Mesenteric fat pad (tissue), 1 donor: Measurements from ENCODE around the gene MAS1L. TPM values are rescaled to one million over a fixed set of nuclear protein-coding genes. Genes with fewer than 3 reads are reported as not detected.

ENCODE experiments used
- DNase-seq: peaks from one replicate; pipeline ENCODE4 v3.0.0-alpha.2; 2020; ENCODE audit warnings: low spot score
- total RNA-seq: library from RNA; stranded (reverse); fragmentation: NEBNext Ultra II Directional; extraction: Animal tissue kit (Norgen Biotek cat#: 25700); gene quantifications from one replicate; pipeline ENCODE4 v1.2.1, GENCODE V29; 2021
- donor health status: DM: yes; HTN: yes; CAD: no.

The MAS1L gene
- total RNA-seq, 1 donor from 2014 or later = not detected

DNA sequence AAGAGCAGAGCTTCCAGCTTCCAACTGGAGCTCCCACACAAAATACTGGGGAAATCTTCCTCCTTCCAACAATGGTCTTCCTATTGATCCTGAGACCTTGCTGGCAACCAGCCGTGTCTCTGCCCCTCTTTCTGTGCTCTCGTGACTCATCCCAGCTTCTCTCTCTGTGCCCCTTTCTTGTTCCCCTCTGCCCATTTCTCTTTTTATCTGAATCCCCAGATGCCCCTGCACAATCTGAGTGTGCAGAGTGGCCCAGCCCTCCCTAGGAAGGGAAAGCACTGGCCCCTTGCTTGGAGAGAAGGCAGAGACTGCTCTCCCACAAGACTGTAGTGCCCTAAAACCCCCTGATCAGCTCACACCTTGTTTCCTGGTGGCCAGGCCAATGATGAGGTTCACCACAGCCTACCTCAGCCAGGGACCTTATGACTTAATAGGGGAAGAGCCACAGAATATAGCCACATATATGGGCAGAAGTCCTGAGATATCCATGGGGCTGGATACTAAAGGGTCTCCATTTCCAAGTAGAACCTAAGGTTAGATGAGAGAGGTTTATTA, 23.1 kb upstream of the MAS1L start:
- peak; percentile 37 for DNase-seq

- peak; percentile 26 for DNase-seq
These were observed 22.4 kb upstream of the MAS1L start for GRCh38 chr6:29510202-29510601.

DNA sequence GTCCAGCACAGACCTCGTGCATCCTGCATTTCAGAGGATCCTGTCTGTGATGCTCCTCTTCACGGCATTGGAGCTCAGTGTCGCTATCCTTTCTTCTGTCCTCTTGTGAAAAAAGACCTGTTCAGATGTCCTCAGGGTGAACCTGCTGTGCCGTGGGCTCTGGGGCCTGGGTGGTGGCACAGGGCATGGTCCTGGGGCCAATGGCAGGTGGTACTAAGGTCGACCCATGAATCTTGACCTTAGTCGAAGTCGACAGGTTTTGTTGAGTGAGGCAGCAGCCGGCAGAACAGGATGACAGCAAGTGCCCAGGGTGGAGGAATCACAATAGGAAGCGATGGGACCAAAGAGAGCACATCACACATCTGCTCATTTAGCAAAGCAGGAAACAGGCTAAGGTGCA, 22.0 kb upstream of the MAS1L start:
- peak; percentile 33 for DNase-seq

GRCh38 chr6:29509239-29509638, 21.5 kb upstream of the MAS1L start:
- peak; percentile 22 for DNase-seq

DNA sequence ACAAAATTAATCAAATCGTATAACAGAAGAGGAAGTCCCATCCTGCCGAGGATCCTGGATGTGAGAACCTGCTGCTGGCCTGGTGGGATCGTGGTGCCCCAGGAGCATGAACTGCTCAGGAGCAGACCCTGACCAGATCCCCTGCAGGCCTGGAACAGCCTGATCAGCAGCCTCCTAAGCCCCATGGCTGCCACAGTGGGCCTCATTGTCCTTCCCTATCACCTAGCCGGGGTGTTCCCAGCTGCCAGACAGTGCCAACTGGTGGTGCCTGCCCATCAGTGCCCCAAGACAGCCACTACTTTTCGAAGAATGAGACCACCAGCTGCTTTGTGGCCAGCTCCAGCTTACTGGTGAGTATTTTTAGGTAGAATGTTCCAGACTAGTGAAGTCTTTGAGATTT, 19.6 kb upstream of the MAS1L start:
- DNase-seq = no peak

GRCh38 chr6:29506446-29507067, 18.8 kb upstream of the MAS1L start:
- no peak for DNase-seq

DNA sequence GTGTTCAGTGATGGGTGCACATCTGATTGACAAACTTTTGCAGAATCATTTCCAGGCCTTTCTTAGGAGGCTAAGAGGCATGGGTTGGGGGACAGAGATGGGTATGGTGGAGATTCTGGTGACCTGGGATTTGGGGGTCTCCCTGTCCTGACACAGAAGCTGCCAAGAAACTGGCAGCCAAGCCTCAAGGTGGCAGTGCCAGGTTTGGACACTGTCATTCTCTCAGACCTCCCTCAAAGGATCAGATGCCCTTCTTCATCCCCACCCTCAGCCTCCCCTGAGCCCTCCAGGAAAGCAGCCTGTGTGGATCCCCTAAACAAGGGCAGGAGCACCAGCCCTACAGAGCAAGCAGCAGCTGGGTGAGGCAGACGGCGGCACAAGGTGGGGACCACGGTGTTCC, 18.1 kb upstream of the MAS1L start:
- no peak for DNase-seq

GRCh38 chr6:29504961-29505360, 17.2 kb upstream of the MAS1L start:
- DNase-seq = no peak

DNA sequence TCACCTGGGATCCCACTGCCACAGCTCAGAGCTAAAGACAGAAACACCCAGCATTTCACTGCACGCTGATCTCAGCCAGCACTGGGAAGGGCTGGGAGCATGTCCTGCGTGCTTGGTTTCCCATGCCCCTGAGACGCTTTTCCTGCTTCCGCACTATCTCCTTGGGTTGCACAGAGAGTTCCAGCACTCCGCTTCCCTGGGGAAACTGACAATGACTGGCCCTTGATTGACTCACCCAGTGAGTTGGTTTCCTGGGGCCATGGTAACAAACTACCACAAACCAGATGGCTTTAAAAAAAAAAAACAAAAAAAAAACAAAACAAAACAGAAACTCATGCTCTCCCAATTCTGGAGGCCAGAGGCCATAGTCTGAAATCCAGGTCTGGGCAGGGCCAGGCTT, 14.8 kb upstream of the MAS1L start:
- DNase-seq = no peak

DNA sequence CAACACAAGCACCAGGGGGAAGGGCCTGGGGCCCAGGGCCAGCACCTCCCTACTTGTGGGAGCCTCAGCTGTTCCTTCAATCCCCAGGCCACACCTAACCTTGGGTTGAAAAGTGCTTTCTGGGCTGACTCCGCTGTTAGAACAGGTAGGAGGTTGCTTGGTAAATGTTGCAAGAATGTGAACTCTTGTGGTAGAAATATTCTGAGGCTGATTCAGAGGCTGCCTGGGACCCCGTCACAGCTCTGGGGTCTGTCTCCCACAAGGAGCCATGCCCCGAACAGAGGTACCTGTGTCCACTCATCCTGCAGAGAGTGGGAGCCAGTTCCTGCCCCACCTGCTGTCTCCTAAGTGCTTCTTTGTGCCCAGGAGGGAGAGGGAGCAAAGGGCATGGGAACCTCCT, 14.4 kb upstream of the MAS1L start:
- no peak for DNase-seq

- DNase-seq = no peak
These were observed 13.3 kb upstream of the MAS1L start for GRCh38 chr6:29501106-29501505.

GRCh38 chr6:29500594-29500993, 12.8 kb upstream of the MAS1L start:
- DNase-seq = no peak

- DNase-seq = peak; percentile 59
These were observed 11.9 kb upstream of the MAS1L start for GRCh38 chr6:29499704-29500103.

GRCh38 chr6:29496961-29497360, 9.2 kb upstream of the MAS1L start:
- DNase-seq = no peak

- DNase-seq = no peak
These were observed 7.8 kb upstream of the MAS1L start for GRCh38 chr6:29495571-29495970.

GRCh38 chr6:29494131-29494530, 6.4 kb upstream of the MAS1L start:
- DNase-seq = no peak

- no peak for DNase-seq
These were observed 5.5 kb upstream of the MAS1L start for GRCh38 chr6:29493261-29493660.

DNA sequence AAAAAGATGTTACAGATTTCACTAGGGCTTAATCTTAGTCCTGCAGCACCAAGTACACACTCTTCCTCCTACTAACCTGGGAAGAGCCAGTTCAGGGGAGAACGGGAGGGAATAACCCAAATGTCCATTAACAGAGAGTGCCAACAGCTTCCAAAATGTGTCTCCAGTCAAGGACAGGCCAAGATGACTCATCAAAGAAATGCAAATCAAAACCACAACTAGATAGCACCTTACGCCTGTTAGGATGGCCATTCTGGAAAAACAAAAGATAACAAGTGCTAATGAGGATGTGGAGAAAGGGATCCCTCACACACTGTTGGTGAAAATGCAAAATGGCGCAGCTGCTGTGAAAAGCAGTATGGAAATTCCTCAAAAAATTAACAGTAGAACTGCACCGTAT, 3.8 kb upstream of the MAS1L start:
- no peak for DNase-seq

DNA sequence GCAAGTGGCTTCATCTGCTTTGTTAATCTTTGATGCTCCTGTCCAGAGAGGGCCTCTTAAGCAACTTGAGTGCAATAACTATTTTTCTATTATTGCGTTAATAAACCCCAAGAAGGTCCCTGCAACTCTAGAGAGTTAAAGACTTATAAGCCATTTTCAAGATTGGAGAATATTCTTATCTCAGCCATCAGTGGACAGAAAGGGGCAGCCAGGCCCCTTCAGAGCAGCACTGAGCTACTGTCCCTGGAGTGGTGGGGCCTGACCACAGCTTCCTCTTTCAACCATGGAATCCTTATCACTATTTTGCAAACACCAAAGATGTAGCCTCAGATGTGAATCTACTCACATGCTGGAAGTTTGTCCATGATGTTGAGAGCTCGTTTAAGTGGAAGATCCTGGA, 2.8 kb upstream of the MAS1L start:
- DNase-seq = no peak

- no peak for DNase-seq
These were observed 2.3 kb upstream of the MAS1L start for GRCh38 chr6:29490055-29490454.

DNA sequence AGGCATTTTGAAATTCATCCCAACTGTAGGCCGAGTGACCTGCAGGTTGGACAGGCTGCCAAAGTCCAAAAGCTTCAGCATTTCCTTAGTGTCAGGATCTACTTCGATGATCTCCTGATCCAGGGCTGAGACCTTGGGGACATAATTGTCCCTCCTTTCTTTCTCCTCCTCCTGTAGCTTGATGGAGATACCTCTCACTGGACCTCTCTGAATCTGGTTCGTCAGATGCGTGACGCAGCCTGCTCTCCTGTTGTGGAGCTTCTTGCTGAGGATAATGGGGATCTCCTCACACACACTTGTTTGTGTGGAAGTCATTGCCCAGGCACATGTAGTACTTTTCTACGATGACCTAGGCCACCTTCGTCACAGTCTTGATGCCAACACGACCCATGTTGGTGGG, 1.5 kb upstream of the MAS1L start:
- DNase-seq = no peak

DNA sequence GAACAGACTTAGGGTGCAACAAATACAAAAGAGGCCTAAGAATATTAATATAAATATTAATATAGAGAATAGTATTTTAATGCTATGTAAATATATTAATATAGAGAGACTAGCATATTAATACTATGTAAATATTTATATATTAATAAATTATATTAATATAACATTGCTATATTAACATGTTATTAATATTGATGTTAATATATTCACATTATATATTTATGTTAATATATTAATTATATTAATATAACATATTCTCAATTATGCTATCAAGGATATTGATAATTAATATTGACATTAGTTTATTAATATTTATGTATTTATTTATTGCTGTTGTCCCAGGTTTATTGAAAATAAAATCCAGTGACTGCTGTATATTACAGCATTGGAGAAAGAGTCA, 1.1 kb upstream of the MAS1L start:
- no peak for DNase-seq

- DNase-seq = no peak
These were observed 625 bp downstream of the MAS1L start for GRCh38 chr6:29487131-29487530.

- no peak for DNase-seq
These were observed 1.2 kb downstream of the MAS1L start for GRCh38 chr6:29486577-29486976.
